T-cell (primary cell): ENCODE results near the gene KCTD18. TPM values are rescaled to one million over a fixed set of nuclear protein-coding genes. Genes with fewer than 3 reads are reported as not detected.

Source experiments
- ATAC-seq, 4 experiments: fragments of 200-7000 bp in 3 of 4; fragments of 150-1000 bp in 1 of 4; cut with Tn5 transposase; replicated peaks in 1 of 4; 1 replicate in 3 of 4; 2 replicates in 1 of 4; pipeline ENCODE4 v1.10.0; 2021; ENCODE audit warnings: moderate library complexity in 3 of 4, mild to moderate bottlenecking in 2 of 4, moderate number of reproducible peaks in 1 of 4
- CTCF ChIA-PET, 2 donors: fragments of 300-600 bp; sonication (Branson Sonifier 250); formaldehyde crosslinking; loops; one replicate each; lab custom pipeline; 2022; ENCODE audit warnings: antibody characterized with exemption in 2 of 2; lab: Charles Lee
- POLR2A ChIA-PET, 2 donors: fragments of 300-600 bp; sonication (Branson Sonifier 250); formaldehyde crosslinking; loops; one replicate each; lab custom pipeline; 2022; ENCODE audit warnings: antibody characterized with exemption in 2 of 2; lab: Charles Lee
- DNase-seq, 35 experiments: peaks; one replicate each; pipeline versions ENCODE4 v3.0.0 to v3.0.0-alpha.2; 2013 to 2023
- H3K27ac ChIP-seq: one replicate; pipeline ENCODE4 v1.5.1; 2013; ENCODE audit warnings: low read length
- H3K27me3 ChIP-seq, 2 experiments: replicated peaks in 1 of 2; 1 replicate in 1 of 2; 2 replicates in 1 of 2; pipeline versions ENCODE4 v1.6.1 to v1.7.0; 2013; ENCODE audit warnings: low read length in 1 of 2, mixed read lengths in 1 of 2; ENCODE audit not compliant: control insufficient read depth in 2 of 2, insufficient read depth in 2 of 2; ENCODE audit errors: extremely low read depth in 1 of 2
- H3K36me3 ChIP-seq, 2 donors: 1 replicate in 1 of 2; 2 replicates in 1 of 2; pipeline versions ENCODE4 v1.6.1 to v1.7.0; 2013; ENCODE audit warnings: low read length in 1 of 2; ENCODE audit not compliant: control insufficient read depth in 2 of 2, insufficient read depth in 1 of 2; ENCODE audit errors: extremely low read depth in 1 of 2
- H3K4me1 ChIP-seq, 2 experiments: 1 replicate in 1 of 2; 2 replicates in 1 of 2; pipeline versions ENCODE4 v1.6.1 to v1.7.0; 2013; ENCODE audit warnings: low read length in 2 of 2, mixed read lengths in 1 of 2; ENCODE audit not compliant: insufficient read depth in 2 of 2, control insufficient read depth in 1 of 2; ENCODE audit errors: extremely low read depth in 1 of 2
- H3K4me3 ChIP-seq, 2 donors: 1 replicate in 1 of 2; 2 replicates in 1 of 2; pipeline versions ENCODE4 v1.5.1 to v1.7.0; 2013; ENCODE audit warnings: mild to moderate bottlenecking in 2 of 2, low read length in 1 of 2, moderate library complexity in 1 of 2; ENCODE audit not compliant: control insufficient read depth in 1 of 2; ENCODE audit errors: extremely low read depth in 1 of 2
- H3K9me3 ChIP-seq: 2 replicates; pipeline ENCODE4 v1.7.0; 2013
- H3K27ac Mint-ChIP-seq, 2 donors: one replicate each; pipeline ENCODE4 v1.8.0; 2020 to 2021; ENCODE audit warnings: mild to moderate bottlenecking in 2 of 2, mixed read lengths in 2 of 2
- H3K27me3 Mint-ChIP-seq, 2 donors: one replicate each; pipeline ENCODE4 v1.8.0; 2021 to 2022; ENCODE audit warnings: mixed read lengths in 2 of 2
- H3K36me3 Mint-ChIP-seq: one replicate; pipeline ENCODE4 v1.8.0; 2021; ENCODE audit warnings: mixed read lengths
- H3K4me1 Mint-ChIP-seq, 3 donors: one replicate each; pipeline ENCODE4 v1.8.0; 2020 to 2022; ENCODE audit warnings: mixed read lengths in 3 of 3, mild to moderate bottlenecking in 1 of 3
- H3K4me3 Mint-ChIP-seq, 3 donors: one replicate each; pipeline ENCODE4 v1.8.0; 2020 to 2022; ENCODE audit warnings: mild to moderate bottlenecking in 3 of 3, mixed read lengths in 3 of 3, moderate library complexity in 3 of 3
- H3K9me3 Mint-ChIP-seq, 3 donors: one replicate each; pipeline ENCODE4 v1.8.0; 2020 to 2022; ENCODE audit warnings: mixed read lengths in 3 of 3
- WGBS: methylation state at CpG from one replicate; pipeline ENCODE4 v1.1.5; 2013; ENCODE audit warnings: missing lambda C conversion rate; ENCODE audit not compliant: insufficient coverage; 5-methylcytosine and 5-hydroxymethylcytosine counted together
- total RNA-seq, 35 experiments: library from RNA in 6 of 35; stranded (reverse) in 6 of 35; fragments of 120-200 nt in 1 of 35; gene quantifications; one replicate each; pipeline versions ENCODE4 v1.2.1 to v1.2.4 and lab custom pipeline; 2013 to 2026

The KCTD18 gene
- total RNA-seq, 5 donors from 2014 or later (not counting 1 experiment from before 2014, with no cell fraction given) = 16.1 to 19.8 (median 19.1) TPM

DNA sequence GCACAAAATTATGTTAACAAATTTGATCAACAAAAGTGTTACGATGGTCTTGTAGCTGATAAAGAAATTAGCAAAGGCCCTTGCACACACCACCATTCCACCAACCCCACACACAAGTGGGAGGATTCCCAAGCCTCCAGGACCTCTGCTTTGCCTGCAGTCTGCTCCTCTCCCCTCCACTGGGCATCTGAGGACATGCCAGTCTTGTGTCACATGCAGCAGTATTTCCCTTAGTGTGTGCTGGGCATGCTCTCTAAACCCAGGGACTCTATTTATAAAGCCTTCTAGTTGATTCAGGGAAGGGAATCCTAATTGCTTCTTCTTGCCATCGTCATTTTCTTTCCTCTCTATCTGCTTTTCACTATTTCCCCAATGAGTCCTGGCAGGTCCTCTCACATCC is 53.3 kb downstream of the KCTD18 start:
- Mint-ChIP-seq H3K4me1 (peaks cover 18 to 27% (median 26%) of the 10 kb centered on the region in 3 donors), H3K4me3 (no peak overlapping the region), H3K9me3 (no peaks in the 10 kb centered on the region), H3K27ac (no peak overlapping the region), H3K27me3 (no peaks in the 10 kb centered on the region), H3K36me3 (peaks cover 5% of the 10 kb centered on the region)
- DNase-seq = no peak
- WGBS = 100% methylated on average over 1 of the region's 2 CpGs
- no peaks in the 10 kb centered on the region for H3K9me3 ChIP-seq
- H3K36me3 ChIP-seq = no peaks in the 10 kb centered on the region
- POLR2A ChIA-PET = no interaction called here
- H3K27me3 ChIP-seq = no peaks in the 10 kb centered on the region
- CTCF ChIA-PET = no interaction called here
- H3K4me1 ChIP-seq = peaks cover 0 to 10% of the 10 kb centered on the region in 2 experiments
- no peak for ATAC-seq
- no peak overlapping the region for H3K27ac ChIP-seq
- H3K4me3 ChIP-seq = no peak overlapping the region

DNA sequence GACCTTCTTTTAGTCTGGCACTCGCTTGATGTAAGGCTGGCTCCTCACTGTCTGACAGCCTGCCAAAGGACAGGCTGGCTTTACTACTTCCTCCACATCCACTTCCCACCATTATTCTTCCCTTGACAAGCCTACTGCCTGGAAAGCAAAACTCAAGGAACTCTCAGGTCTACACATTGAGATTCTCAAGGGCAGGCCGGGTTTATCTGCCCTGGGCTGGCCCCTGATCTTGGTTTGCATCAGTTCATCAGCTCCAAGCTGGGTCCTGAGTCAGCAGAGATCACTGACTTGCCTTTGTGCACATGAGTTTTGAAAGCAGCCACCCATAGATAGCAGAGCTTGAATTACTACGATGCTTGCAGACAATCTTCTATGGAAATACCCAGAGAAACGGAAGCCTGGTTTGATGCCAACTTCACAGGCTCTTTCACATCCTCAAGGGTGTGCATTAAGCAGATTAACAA is 53.9 kb downstream of the KCTD18 start:
- Mint-ChIP-seq H3K9me3 (no peaks in the 10 kb centered on the region), H3K27ac (peak overlapping the region; percentile 13 to 28), H3K4me1 (peaks cover 15 to 25% (median 21%) of the 10 kb centered on the region in 3 donors), H3K4me3 (peak overlapping the region in 1 of 3 donors; percentile 26), H3K36me3 (no peaks in the 10 kb centered on the region), H3K27me3 (no peaks in the 10 kb centered on the region)
- ChIA-PET CTCF (no interaction called here), POLR2A (no interaction called here)
- Histone ChIP-seq H3K27me3 (no peaks in the 10 kb centered on the region), H3K27ac (no peak overlapping the region), H3K9me3 (no peaks in the 10 kb centered on the region), H3K4me1 (peaks cover 0 to 10% of the 10 kb centered on the region in 2 experiments), H3K36me3 (no peaks in the 10 kb centered on the region), H3K4me3 (no peak overlapping the region)
- WGBS = 42% methylated on average over 4 of the region's 4 CpGs
- ATAC-seq (peak in 2 of 4 experiments; percentile 43 to 85), DNase-seq (peak in 4 of 35 experiments; percentile 5 to 32 (median 16))

DNA sequence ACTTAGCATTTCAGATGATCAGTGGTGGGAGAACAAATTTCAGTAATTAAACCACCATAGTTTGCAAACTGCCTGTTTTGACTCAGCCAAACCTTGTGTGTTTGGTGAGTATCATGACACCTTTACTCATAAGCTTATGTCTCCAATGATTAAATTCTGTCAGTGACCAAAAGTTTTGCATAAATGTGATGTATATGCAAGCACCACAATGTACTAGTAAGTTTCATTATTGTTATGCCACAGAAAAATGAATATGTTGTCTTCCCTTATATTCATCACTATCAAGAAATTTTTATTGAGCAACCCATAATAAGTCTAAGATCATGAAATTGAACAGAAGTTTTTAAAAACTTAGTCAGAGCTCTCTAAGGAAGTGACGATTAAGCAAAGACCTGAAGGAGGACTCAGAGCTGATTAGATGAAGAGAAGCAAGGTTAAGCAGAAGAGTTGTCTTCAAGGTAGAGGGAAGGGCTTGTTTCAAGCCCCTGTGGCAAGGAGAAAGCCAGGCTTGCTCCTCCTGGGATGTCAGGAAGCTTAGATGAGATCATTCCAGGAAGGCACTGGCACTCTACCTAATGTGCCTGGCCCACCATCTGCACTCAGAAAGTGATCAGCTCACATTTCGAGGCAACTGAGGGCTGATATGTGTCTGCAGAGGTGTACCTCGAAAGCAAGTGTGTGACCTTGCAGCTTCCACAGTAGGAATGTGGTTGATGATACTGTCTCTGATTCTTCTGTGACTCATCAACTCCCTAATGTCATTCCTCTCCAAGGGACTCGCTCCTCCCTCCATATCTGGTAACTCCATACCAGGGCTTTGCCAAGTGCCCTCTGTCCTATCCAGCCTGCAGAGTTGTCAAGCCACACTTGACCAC is 54.7 kb downstream of the KCTD18 start:
- Mint-ChIP-seq H3K9me3 (no peaks in the 10 kb centered on the region), H3K4me1 (peaks cover 15 to 28% (median 21%) of the 10 kb centered on the region in 3 donors), H3K4me3 (no peak overlapping the region), H3K36me3 (peaks cover 3% of the 10 kb centered on the region), H3K27me3 (no peaks in the 10 kb centered on the region), H3K27ac (no peak overlapping the region)
- DNase-seq = no peak
- Histone ChIP-seq H3K4me3 (no peak overlapping the region), H3K27ac (no peak overlapping the region), H3K36me3 (no peaks in the 10 kb centered on the region), H3K27me3 (no peaks in the 10 kb centered on the region), H3K9me3 (no peaks in the 10 kb centered on the region), H3K4me1 (peaks cover 0 to 10% of the 10 kb centered on the region in 2 experiments)
- WGBS = 44% methylated on average over 2 of the region's 4 CpGs
- no peak for ATAC-seq
- CTCF ChIA-PET = interaction anchor here in 1 of 2 donors (1.0 kb wide), 1 partner anchor 20 kb away, joined by 3 read pairs; no protein-coding TSS in a partner anchor
- POLR2A ChIA-PET = no interaction called here

DNA sequence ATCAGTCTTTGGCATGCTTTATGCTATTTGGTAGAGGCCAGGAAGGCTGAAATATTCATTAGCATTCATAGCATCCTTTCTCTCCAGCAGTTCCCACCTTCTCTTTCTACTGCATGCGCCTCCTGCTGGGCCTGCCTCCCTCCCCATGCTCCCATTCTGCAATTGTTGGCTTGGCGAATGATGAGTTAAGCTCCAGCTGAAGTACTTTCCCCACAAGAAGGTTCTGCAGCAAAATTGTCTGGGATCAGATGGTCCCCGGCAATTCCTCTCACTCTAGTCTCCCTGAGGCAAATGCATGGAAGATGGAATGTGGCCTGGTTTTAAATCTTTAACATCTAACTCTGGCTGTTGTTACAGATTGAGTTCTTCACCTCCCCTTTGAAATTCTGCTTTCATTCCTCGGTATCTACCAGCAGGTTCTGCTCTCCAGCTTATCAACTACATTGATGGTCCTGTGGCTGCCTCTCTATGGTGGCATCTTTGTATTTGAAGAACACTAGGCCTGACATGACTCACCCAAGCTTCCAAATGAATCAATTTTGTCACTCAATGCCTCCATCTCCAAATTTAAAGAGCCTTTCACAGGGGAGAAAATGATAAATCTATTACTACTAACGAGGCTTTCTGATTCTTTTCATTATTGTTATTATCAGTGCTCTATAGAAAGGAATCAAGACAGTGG is 55.9 kb downstream of the KCTD18 start:
- H3K4me1 ChIP-seq = peaks cover 0 to 10% of the 10 kb centered on the region in 2 experiments
- DNase-seq = no peak
- H3K27ac Mint-ChIP-seq = no peak overlapping the region
- no peaks in the 10 kb centered on the region for H3K27me3 ChIP-seq
- CTCF ChIA-PET = no interaction called here
- no peaks in the 10 kb centered on the region for H3K9me3 ChIP-seq
- no peak for ATAC-seq
- POLR2A ChIA-PET = no interaction called here
- no peak overlapping the region for H3K4me3 ChIP-seq
- H3K27me3 Mint-ChIP-seq = no peaks in the 10 kb centered on the region
- no peaks in the 10 kb centered on the region for H3K36me3 ChIP-seq
- H3K9me3 Mint-ChIP-seq = no peaks in the 10 kb centered on the region
- H3K27ac ChIP-seq = no peak overlapping the region
- H3K4me1 Mint-ChIP-seq = peaks cover 15 to 29% (median 21%) of the 10 kb centered on the region in 3 donors
- WGBS = 100% methylated on average over 1 of the region's 5 CpGs
- H3K36me3 Mint-ChIP-seq = peaks cover 3% of the 10 kb centered on the region
- H3K4me3 Mint-ChIP-seq = no peak overlapping the region

DNA sequence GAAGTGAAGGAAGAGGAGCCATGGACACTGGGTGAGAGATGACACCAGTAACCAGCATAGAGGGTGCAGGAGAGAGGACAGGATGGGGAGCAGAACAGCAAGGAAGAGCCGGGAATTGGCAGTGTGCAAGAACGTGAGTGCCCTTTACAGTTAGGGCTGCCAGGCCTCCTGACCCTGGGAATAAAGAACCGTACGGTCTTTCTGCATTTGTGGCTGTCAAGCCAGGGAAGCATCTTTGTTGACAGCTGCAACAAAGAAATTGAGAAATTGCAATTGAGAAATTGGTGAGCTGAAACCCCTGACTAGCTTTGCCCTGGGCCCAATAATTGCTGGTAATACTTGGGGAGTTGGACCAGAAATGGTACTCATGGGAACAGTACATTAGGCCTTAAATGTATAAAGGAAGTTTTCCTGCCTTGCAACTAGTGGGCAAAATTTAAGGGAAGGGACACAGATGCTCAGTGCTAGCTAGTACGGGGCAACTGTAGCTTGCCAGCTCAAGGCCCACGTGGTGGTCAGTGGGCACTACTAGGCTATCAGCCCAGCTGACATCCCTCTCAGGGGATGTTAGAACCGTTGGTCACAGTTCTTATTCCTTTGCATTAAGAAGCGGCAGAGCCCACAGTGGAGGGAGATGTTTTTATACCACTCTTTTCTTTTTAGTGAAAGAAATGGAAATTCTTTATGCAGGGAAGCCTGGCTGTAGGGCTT is 56.6 kb downstream of the KCTD18 start:
- Histone ChIP-seq H3K36me3 (no peaks in the 10 kb centered on the region), H3K4me1 (peaks cover 0 to 10% of the 10 kb centered on the region in 2 experiments), H3K9me3 (no peaks in the 10 kb centered on the region), H3K27me3 (no peaks in the 10 kb centered on the region), H3K27ac (no peak overlapping the region), H3K4me3 (no peak overlapping the region)
- no peak overlapping the region for H3K4me3 Mint-ChIP-seq
- no peaks in the 10 kb centered on the region for H3K9me3 Mint-ChIP-seq
- peaks cover 15 to 29% (median 21%) of the 10 kb centered on the region in 3 donors for H3K4me1 Mint-ChIP-seq
- POLR2A ChIA-PET = no interaction called here
- DNase-seq = no peak
- 100% methylated on average over 4 of the region's 8 CpGs for WGBS
- no peaks in the 10 kb centered on the region for H3K27me3 Mint-ChIP-seq
- no peak overlapping the region for H3K27ac Mint-ChIP-seq
- peaks cover 3% of the 10 kb centered on the region for H3K36me3 Mint-ChIP-seq
- CTCF ChIA-PET = no interaction called here
- no peak for ATAC-seq

DNA sequence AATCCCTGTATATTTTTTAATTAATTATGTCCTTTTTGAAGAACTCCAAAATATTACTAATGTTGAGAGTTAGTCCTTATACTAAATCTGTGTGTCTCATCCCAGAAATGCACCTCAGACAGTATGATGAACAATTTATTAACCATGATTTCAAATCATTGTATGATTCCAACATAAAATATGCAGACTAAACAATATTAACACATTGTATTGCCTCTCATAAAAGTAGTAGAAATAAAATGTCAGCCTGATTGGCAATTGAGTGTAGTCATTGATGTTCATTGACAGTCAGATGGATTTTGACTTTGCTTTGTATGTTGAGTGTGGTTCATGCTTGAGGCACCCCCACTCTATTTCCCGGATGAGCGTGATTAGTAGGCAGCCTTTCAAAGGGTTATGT is 57.5 kb downstream of the KCTD18 start:
- ChIA-PET POLR2A (no interaction called here), CTCF (no interaction called here)
- ATAC-seq (no peak), DNase-seq (no peak)
- Mint-ChIP-seq H3K36me3 (peaks cover 3% of the 10 kb centered on the region), H3K27ac (no peak overlapping the region), H3K4me1 (peaks cover 15 to 29% (median 21%) of the 10 kb centered on the region in 3 donors), H3K4me3 (no peak overlapping the region), H3K9me3 (no peaks in the 10 kb centered on the region), H3K27me3 (no peaks in the 10 kb centered on the region)
- Histone ChIP-seq H3K4me3 (no peak overlapping the region), H3K27ac (no peak overlapping the region), H3K9me3 (no peaks in the 10 kb centered on the region), H3K36me3 (no peaks in the 10 kb centered on the region), H3K4me1 (peaks cover 0 to 10% of the 10 kb centered on the region in 2 experiments), H3K27me3 (no peaks in the 10 kb centered on the region)
- WGBS = no CpG with 5 or more reads among the region's 2 CpGs
